HCT116 (cell line): Measurements from ENCODE around the gene MYPN.

ENCODE experiments used
- CEBPB ChIP-seq: IDR thresholded peaks from 2 replicates; pipeline ENCODE4 v1.6.1; 2012; ENCODE audit warnings: low read depth
- CTCF ChIP-seq, 3 experiments: fragments of 200-600 bp in 1 of 3; sonication (generic) in 1 of 3; IDR thresholded peaks in 2 of 3; conservative IDR thresholded peaks in 1 of 3; 2 replicates each; pipeline ENCODE4 v1.5.1; 2012 to 2017; ENCODE audit warnings: low read depth in 2 of 3, low read length in 2 of 3, antibody characterized with exemption in 1 of 3, borderline replicate concordance in 1 of 3, control low read depth in 1 of 3, mild to moderate bottlenecking in 1 of 3, mixed read lengths in 1 of 3, mixed run types in 1 of 3, moderate library complexity in 1 of 3; ENCODE audit not compliant: insufficient read depth in 1 of 3
- EGR1 ChIP-seq: IDR thresholded peaks from 2 replicates; pipeline ENCODE4 v1.6.1; 2012; ENCODE audit warnings: low read depth
- EZH2 ChIP-seq: fragments of 200-600 bp; sonication (generic); IDR thresholded peaks from 2 replicates; pipeline ENCODE4 v1.6.1; 2017; ENCODE audit warnings: antibody characterized with exemption, mixed run types
- EZH2phosphoT487 ChIP-seq: fragments of 200-600 bp; IDR thresholded peaks from 2 replicates; pipeline ENCODE4 v1.6.1; 2018; ENCODE audit warnings: antibody characterized with exemption, borderline replicate concordance
- FOSL1 ChIP-seq: IDR thresholded peaks from 2 replicates; pipeline ENCODE4 v1.6.1; 2012; ENCODE audit warnings: low read depth
- JUND ChIP-seq: IDR thresholded peaks from 2 replicates; pipeline ENCODE4 v1.6.1; 2012
- POLR2A ChIP-seq: IDR thresholded peaks from 2 replicates; pipeline ENCODE4 v1.7.0; 2011; ENCODE audit warnings: borderline replicate concordance; ENCODE audit not compliant: insufficient read depth, insufficient read length; ENCODE audit errors: extremely low read depth
- POLR2AphosphoS5 ChIP-seq: IDR thresholded peaks from 2 replicates; pipeline ENCODE4 v1.6.1; 2011; ENCODE audit warnings: mild to moderate bottlenecking, low read depth, low read length, moderate library complexity
- REST ChIP-seq: IDR thresholded peaks from 2 replicates; pipeline ENCODE4 v1.6.1; 2012; ENCODE audit warnings: low read depth
- SP1 ChIP-seq: IDR thresholded peaks from 2 replicates; pipeline ENCODE4 v1.6.1; 2012; ENCODE audit warnings: low read depth
- SRF ChIP-seq: IDR thresholded peaks from 2 replicates; pipeline ENCODE4 v1.6.1; 2012; ENCODE audit warnings: low read depth
- YY1 ChIP-seq: IDR thresholded peaks from 2 replicates; pipeline ENCODE4 v1.6.1; 2011; ENCODE audit warnings: low read length, low read depth, moderate library complexity, mild to moderate bottlenecking; ENCODE audit not compliant: insufficient replicate concordance; ENCODE audit errors: extremely low read depth
- ZFX ChIP-seq: fragments of 450-650 bp; IDR thresholded peaks from 2 replicates; pipeline ENCODE4 v1.6.1; 2017

GRCh38 chr10:68108051-68108450 lies 1.2 kb upstream of the MYPN start:
- TF ChIP-seq POLR2A (no peak), SP1 (no peak), CTCF (IDR thresholded peaks at IDR 0.05 in 2 of 3, conservative IDR thresholded peaks at IDR 0.05 in 1 of 3; ENCODE audit: borderline replicate concordance in 1 of 3, insufficient read depth in 1 of 3, low read depth in 2 of 3, low read length in 2 of 3) (no peak), JUND (no peak), REST (no peak), POLR2AphosphoS5 (no peak), EZH2 (no peak), ZFX (no peak), CEBPB (no peak), EGR1 (no peak), SRF (no peak), YY1 (no peak), EZH2phosphoT487 (no peak), FOSL1 (no peak)
